ENCODE measurements around the gene IVD.
"Not testable (repeated sequence)": the region's sequence is repeated elsewhere in the genome, so short reads cannot be mapped to it uniquely, and the experiment has no call there.

IVD gene

DNA sequence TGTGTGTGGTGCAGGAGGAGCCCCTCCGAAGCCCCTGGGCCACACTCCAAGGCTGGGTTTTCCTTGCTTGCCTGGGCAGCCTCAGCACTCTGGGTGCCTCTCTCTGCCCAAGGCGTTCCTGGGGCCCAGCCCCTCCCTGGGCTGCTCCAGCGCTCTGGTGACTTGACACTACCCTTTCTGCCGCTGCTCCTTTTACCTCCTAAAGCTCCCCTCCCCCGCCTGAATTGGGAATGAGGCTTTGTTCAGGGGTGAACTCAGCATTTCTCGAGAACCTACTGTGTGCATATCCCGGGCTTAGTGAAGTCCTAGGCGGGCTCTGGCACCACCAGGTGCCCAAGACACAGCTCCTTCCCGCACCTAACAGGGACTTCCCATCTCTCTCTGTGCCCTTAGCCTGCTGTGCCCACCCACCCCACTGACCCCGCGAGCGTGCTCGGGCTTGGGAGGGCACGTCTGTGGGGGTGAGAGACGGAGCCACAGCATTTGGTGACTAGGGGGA, 33.9 kb downstream of the IVD start:
- no peak for DNase-seq (ENCODE audit: low read depth)

DNA sequence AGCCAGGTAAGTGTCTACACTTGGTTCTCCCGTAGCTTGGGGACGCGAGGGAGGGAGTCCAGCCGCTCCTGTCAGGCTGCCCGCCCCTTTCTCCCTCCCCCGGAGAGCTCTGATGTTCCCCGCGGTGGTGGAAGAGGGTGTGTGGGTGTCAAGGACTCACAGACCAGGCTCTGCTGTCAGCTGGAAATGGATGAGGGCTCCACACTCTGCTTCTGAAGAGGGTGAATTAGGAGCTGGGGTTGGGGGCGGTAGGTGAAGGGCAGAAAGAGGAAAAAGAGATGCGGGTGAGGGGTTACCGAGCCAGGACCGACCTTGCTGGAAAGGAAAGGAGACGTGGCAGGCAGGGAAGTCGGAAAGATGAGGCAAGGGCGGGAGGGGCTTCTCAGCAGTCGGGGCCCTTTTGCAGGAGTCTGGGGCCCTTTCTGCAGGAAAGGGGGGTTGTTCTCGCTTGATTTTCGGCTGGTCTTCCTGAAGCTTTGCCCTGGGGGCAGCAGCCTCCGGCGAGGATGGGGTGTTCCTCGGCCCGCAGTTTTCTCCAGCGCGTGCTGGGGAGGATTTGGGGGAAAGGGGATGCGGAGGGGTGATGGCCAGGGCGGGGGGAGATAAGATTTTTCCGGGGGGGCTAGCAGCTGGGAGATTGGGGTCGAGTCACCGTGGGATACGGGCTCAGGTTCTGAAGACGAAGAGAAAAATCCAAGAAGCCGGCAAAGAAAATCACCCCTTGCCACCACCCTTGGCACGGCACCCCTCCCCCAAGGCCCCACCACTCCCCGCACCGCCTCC, 34.6 kb downstream of the IVD start:
- peak; percentile 51 for DNase-seq (ENCODE audit: low read depth)

DNA sequence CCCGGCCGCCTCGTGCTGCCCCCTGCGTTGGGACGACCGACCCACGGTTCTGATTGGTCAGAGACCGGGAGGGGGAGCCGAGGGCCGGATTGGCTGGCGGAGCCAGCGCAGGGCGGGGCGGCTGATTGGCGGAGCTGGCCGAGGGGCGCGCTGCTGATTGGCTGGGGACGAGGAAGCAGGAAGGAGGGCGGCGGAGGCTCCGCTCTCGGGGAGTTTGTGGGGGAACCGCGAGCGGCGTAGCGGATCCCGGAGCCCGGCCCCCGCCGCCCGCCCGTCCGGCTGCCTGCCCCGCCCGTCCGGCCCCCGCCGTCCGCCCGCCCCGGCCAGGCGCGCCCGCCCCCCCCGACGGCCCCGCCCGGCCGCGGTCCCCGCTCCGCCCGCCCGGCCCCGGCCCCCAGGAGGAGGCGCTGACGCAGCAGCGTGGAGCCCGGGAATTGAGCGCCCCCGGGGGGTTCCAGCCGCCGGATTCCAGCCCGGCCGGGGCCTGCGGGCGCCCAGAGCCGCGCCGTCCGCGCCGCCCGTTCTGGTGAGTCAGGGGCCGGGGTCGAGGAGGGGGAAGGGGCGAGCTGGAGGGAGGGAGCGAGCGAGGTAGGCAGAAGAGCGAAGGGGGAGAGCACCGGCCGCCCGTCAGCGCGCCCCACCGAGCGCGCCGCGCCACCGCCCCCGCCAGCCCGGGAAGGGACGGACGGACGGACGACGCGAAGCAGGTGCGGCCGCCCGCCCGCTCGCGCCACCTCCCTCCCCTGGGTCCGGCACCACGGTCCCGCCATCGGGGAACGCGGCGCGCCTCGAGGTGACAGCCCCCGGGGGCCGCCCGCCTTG, 35.4 kb downstream of the IVD start, which contains the start of gene BAHD1:
TSS of gene BAHD1 (plus strand) at position 211 of the 822 bp plus-strand sequence. CDS start 17,512 bp downstream, outside the sequence.
- peak; percentile 95 for DNase-seq (ENCODE audit: low read depth)

DNA sequence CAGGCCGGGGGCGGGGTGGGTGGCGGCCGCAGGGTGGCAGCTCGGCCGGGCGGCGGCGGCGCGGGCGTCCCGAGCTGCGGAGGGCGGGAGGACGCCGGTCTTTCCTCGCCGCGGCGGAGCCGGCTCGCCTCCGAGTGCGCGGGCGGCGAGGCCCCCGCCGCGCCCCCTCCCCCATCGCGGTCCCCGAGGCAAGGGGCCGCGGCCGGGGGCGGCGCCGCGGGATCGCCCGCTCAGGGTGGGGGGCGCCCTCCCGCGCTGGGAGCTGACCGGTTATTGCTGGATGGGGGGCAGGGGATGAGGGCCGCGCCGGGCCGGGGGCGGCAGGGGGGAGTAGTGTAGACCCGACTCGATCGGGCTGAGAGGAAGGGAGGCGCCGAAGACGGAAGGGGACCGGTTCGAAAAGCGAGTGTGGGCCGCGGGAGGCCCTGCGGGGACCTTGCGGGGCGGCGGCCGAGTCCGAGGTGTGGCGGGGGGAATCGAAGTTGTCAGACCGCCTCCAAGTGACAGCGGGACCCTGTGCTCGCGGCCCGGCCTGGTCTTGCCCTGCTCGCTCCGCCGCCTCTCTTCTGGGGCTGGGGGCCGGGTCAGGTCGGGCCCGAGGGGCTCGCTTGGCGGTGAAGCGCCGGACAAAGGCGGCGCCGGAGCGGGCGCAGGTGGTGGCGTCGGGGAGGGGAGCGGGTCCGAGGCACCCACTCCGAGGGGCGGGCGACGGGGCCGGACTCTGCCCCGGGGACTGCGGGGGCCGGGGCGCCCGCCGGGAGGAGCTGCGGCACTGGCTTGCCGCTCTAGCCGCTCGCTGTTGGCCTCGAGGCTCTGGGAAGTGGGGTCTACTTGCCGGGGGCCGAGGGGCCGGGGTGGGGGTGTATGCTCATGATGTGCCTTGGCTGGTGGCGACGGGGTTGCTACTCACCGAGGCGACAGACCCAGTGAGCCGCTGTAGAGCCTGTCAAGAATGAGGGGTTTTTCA, 36.3 kb downstream of the IVD start:
- DNase-seq (ENCODE audit: low read depth): no peak

DNA sequence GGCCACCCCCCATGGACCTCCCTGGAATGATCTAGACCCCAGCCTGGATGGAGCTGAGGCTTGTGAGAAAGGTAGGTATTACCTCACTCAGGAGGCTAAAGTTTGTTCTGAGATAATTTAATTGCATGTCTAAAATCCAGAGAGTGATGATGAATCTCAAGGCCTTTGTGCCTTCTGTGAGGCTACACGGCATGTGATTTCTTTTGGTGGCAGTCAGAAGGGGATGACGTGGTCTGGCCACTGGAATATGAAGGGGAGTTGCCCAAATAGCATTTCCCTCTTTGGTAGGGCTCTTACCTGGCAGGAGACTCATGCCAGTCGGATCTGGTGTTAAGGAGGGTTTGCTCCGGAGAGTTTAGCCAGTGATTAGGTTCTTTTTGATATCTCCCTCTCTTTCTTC, 37.7 kb downstream of the IVD start:
- no peak for DNase-seq (ENCODE audit: low read depth)

DNA sequence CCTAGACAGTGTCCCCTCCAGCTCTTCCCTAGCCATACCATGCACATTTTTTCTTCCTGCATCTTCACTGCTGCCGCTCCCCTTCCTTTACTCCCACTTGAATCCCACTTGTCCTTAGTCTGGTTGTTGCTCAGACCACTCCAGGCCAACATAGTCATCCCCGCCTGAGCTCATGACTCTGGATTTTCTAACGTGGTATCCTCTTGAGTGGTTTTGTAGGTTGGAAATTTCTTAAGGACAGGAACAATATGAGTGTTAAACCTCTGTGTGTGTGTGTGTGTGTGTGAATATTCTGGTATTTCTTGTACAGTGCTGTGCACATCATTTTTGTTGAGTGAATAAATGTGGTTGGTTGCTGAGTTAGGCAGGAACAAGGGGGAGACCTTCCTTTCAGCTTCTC, 38.3 kb downstream of the IVD start:
- no peak for DNase-seq (ENCODE audit: low read depth)

DNA sequence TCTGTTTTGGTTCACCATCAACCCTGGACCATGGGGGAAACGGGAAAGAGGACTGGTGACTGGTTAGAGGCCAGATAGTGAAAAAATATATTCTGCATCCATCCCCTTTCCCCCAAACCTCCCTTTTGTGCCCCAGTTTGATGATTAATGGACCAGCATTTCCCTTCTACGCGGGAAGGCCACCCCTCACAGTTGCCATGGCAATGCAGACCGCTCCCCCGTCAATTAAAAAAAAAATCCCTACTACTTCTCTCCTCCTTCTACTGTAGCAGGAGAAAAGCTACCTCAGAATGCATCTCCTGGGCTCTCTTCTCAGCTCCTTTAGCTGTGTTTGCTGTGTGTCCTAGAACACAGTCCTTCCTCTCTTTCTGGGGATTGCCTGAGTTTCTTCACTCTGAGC, 39.1 kb downstream of the IVD start:
- DNase-seq (ENCODE audit: low read depth): no peak

DNA sequence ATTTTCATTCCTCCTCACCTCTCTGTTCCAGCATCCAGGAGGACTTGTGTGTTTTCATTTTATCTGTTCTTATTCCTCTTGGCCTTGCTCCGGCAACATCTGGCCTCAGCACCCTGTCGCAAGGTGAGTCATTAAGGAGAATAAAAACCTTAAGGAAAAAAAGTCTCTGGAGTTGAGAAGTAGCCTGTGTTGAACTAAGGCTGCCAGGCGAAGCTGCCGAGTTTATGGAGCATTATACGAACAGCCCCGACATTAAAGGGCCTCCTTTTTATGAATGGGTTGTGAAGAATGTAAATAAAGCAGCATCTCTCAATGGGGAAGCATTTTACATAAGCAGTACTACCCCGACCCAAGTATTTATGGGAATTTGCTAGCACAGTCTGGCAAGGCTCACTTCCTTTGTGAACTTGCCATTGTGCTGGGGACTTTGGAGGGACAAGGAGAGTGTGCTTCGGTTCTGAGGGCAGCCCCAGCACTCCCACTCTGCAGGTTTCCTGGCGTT, 39.9 kb downstream of the IVD start:
- DNase-seq (ENCODE audit: low read depth): peak; percentile 53

DNA sequence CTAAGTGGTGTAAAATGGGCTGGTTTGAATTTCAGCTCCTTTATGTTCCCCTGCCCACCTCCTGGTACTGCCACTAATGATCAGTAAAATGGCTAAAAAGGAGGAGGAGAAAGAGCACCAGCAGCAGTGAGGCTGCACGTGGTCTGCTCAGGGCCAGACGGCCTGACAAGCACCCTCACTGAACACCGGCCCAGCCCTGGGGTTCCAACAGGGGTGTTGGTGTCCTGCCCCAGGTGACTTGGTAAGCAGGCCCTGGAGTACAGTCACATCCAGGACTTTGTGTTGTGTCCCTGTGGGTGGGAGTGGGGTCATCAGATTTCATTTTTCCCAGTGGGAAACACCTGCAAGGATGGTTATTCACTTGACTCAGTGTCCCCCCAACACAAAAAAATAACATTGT, 40.5 kb downstream of the IVD start:
- DNase-seq (ENCODE audit: low read depth): no peak

DNA sequence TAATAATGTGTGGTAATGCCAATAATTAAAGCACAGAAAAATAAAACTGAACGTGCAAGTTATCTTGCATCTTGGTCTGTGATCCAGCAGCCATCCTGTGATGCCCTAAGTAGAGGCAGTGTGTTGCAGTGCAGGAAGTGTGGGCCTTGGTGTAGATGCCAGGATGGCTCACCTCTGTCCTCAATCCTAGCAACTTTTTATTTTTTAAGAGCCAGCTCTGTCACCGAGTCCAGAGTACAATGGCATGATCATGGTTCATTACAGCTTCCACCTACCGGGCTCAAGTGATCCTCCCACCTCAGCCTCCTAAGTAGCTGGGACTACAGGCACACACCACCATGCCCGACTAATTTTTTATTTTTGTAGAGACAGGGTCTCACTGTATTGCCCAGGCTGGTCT, 42.8 kb downstream of the IVD start:
- DNase-seq (ENCODE audit: low read depth): no peak

DNA sequence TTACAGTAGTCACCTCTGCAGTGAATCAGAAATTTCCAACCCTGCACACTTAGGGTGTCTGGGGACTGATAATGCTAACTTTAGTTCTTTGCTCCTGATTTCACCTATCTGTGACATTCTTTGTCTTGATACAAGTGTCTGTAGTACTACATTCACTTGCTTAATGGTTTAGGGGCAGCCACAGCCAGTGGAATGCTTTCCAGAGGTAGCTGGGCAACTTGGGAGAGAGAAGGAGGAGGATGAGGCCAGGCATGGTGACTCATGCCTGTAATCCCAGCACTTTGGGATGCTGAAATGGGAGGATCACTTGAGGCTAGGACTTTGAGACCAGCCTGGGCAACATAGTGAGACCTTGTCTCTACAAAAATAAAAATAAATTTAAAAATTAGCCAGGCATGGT, 43.7 kb downstream of the IVD start:
- DNase-seq (ENCODE audit: low read depth): no peak

DNA sequence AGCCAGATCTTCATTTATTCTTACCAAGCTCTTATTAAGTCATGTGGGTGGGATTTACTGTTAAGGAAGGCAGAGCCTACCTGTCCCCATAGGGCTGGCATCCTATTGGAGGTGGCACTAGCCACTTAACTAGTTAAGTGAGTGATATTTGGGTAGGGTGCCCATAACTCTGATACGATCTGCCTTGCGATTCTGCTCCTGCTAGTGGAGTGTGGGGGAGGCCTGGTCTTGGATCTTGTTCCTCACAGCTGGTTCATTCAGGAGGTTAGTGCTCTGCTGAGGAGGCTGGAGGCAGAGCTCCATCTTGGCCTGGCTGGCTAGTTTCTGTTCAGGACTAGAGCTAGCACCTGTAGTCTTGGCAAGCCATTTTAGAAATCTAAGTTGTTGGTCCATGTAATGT, 44.5 kb downstream of the IVD start:
- DNase-seq (ENCODE audit: low read depth): no peak

DNA sequence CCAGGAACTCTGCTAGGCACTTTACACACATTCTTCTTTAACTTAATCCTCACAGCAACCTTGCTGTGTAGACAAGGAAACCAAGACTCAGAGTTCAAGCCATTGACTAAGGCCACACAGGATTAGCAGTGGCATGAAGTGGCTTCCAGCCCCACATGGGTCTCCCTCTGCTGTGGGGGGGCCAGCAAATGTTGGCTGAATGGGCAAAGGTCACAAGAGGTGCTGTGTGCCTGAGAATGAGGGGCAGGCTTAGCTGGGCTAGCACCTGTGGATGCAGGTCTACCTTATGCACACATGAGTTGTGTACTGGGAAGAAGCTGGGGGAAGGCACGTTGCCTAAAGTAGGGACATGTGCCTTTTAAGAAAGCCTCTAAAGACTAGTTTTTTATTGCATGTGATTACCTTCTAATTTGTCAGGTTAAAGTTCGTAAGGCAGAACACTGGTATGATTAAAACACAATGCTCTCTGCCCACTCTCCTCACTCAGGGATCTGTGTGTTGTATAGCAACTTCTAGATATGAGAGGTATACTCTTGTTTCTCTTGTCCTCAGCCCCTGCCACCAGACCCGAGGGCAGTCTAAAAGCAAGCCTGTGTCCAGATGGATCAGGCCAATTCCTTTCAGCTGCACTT, 46.0 kb downstream of the IVD start:
- no peak for DNase-seq (ENCODE audit: low read depth)

DNA sequence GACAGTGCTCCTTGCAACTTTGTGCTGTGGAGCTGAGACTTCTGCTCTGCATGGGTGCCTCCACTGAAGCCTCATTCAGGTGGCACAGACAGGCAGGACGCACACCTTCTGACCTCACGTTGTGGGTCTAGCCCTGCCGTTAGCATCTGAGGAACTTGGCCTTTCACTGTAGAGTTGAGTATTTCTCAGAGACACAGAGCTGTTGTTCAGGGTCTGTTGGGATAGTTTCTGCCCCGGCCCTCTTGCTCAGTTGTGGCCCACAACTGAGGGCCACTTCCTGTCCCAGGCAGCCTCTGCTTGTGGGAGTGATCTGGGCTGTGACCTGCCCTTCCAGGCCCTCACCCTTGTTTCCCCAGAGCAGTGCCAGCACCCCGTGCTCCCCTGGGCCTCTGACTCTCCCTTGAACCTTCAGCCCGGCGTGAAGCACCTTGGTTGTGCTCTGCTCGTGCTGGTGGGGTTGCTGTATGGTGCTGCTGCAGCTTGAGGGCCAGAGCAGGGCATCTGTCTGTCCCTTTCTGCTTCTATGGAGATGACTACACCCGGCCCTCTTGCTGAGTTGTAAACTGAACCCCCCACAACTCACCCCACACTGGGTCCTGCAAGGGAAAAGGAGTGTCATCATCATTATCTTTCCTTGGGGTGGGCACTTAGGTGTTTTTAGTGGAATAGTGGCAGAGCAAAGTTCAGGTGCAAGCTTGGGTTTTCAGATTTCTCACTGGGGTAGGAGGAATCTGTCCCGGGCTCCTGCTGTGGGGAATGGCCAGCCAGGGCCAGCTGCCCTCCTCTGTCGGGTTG, 46.9 kb downstream of the IVD start:
- DNase-seq (ENCODE audit: low read depth): no peak

DNA sequence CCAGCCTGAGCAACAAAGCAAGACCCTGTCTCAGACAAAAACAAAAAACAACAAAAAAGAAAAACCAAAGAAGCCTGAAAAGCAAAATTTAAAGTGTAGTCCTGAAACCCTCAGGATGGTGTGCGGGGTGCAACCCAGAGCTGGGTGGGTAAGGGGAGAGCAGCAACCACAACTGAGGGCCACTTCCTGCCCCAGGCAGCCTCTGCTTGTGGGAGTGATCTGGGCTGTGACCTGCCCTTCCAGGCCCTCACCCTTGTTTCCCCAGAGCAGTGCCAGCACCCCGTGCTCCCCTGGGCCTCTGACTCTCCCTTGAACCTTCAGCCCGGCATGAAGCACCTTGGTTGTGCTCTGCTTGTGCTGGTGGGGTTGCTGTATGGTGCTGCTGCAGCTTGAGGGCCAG, 48.3 kb downstream of the IVD start:
- not testable (repeated sequence) for DNase-seq (ENCODE audit: low read depth)

DNA sequence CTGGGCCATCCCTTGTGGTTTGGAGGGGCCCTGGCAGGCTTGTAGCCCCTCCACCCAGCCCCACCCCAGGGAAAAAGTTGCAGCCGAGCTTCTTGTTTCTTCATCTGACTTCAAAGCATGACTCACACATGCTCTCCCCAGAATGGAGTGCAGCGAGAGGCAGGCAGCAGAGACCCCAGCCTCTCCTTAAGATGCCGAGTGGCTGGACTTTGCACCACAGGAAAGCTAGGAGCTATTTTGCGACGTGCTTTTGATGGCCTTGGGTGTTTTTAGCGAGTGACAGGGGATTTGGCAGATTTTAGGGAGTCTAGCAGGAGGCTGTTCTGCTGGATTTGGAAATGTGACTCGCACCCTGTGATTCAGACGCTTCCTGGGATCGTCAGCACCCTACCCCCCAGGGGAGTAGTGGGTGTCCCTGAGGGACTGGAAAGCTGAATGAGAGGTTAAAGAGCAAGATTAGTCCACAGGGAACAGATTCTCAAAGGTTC, 49.4 kb downstream of the IVD start:
- peak; percentile 65 for DNase-seq (ENCODE audit: low read depth)

DNA sequence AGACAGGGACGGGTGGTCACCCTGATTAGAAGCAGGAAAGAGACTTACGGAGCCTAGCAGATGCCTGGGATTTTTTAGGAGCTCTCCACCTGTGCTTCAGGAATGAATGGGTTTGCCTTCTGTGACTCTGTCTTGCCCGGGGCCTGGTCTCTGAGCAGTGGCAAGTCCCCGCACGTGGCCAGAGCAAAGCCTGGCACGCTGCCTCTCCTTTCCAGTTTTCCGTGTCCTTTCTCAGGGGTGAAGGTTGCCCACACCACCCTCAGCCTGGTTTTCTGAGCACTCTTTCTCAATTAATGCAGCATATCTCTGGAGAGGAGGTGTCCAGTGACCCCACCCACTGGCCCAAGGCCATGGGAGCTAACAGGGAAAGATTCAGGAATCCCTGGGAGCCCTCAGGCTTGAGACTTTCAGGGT, 50.7 kb downstream of the IVD start:
- no peak for DNase-seq (ENCODE audit: low read depth)

DNA sequence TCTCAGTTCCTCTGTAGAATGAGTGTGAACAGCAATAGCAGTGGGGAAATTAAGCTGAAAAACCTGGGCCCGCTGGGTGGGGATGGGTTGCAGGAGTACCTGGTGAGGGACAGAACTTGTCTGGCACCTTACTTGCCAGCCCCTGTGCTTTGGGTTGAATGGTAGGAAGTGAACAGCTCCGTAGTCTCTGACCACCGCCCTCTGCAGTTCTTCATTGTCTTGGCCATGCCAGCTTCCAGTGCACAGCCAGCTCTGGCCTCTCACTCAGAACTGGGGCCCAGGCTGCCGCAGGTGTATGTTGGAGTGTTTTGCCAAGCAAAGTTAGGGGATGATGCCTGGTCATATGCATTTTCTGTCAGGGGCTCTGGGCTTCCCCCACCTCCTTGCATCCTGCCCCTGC, 51.1 kb downstream of the IVD start:
- no peak for DNase-seq (ENCODE audit: low read depth)

DNA sequence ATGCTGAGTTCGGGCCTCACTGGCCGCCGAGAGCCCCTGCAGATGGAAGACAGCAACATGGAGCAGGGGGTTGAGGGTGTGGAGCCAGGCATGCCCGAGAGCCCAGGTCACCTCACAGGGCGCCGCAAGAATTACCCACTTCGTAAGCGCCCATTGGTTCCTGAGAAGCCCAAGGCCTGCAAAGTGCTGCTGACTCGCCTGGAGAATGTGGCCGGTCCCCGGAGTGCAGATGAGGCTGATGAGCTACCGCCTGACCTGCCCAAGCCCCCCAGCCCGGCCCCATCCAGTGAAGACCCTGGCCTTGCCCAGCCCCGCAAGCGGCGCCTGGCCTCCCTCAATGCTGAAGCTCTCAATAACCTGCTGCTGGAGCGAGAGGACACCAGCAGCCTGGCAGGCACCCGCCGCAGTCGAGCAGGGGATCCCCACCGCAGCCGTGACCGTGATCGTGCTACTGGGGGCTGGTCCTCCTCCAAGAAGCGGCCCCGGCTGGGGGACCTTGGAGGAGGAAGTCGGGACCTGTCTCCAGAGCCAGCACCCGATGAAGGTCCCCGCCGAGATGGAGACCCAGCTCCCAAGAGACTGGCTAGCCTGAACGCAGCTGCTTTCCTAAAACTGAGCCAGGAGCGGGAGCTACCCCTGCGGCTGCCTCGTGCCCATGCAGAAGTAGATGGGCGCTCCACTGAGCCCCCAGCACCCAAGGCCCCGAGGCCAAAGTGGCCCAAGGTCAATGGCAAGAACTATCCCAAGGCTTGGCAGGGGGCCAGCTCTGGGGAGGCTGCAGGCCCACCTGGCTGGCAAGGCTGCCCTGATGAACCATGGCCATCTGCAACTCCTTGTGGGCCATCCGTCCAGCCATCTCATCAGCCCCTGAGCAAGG, 53.1 kb downstream of the IVD start:
- DNase-seq (ENCODE audit: low read depth): no peak
